ENCODE measurements around the gene PRTN3.
"Not testable (repeated sequence)": the region's sequence is repeated elsewhere in the genome, so short reads cannot be mapped to it uniquely, and the experiment has no call there.

PRTN3 gene

GRCh38 chr19:849195-849594 lies 8.4 kb downstream of the PRTN3 start:
- DNase-seq = not testable (repeated sequence)

DNA sequence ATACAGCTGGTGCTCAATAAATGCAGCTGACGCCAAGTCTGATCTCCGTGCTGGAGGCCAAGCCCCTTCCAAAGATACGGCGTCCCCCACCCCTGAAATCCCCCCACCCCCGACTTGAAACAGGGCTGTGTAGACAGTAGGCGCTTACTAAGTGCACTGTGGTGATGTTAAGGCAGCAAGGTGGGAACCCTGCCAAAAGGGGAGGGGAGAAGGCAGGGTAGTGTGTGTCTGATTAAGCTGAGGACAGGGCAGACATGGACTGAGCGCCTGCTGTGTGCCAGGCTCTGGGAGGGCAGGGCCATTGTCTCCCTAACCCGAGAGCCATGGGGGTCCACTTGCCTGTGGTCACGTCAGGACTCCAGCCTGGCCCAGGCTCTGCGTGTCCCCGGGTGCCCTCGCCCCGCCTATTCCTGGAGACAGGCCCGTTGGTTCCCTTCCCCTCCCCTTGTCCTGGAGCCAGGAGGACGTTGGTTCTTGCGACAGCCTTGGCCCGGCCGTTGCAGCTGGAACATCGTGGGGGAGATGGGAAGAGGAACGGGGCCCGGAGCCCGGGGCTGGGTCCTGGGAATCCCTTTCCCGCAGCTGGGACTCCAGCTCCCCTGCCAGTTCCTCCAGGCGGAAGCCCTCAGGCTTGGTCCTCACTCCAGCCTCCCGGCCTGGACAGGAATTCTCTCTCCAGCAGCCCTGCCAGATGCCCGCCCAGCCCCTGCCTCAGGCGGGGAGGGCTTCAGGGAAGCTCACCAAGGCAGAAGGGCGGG lies 9.6 kb downstream of the PRTN3 start:
- no peak for DNase-seq

DNA sequence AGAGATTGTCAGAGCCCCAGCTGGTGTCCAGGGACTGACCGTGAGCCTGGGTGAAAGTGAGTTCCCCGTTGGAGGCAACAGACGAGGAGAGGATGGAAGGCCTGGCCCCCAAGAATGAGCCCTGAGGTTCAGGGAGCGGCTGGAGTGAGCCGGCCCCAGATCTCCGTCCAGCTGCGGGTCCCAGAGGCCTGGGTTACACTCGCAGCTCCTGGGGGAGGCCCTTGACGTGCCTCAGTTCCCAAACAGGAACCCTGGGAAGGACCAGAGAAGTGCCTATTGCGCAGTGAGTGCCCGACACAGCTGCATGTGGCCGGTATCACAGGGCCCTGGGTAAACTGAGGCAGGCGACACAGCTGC lies 10.2 kb downstream of the PRTN3 start:
- DNase-seq = no peak

- DNase-seq = no peak
Measured at GRCh38 chr19:852136-853013, 11.6 kb downstream of the PRTN3 start, which contains the start of gene ELANE. TSS of gene ELANE (plus strand) at chr19:852303. CDS start at chr19:852329, 26 bp downstream.

DNA sequence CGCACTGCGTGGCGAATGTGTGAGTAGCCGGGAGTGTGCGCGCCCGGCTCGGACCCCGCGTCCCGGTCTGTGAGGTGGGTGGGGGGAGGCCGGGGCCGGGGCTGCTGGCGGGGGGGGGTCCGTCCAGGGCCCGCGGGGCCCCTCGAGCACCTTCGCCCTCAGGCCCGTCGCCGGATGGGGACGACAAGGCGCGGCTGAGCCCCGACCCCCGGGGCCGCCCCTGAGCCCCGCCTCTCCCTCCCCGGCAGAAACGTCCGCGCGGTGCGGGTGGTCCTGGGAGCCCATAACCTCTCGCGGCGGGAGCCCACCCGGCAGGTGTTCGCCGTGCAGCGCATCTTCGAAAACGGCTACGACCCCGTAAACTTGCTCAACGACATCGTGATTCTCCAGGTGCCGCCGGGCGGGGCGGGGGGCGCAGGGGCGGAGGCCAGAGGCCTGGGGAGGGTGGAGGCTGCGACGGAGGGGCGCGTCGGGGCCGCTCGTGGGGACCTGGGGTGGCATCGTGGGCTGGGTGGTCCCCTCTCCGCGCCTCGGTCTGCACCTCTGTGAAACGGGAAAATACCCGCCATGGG lies 12.3 kb downstream of the PRTN3 start:
- no peak for DNase-seq

- DNase-seq = not testable (repeated sequence)
Measured at GRCh38 chr19:853614-854220, 12.9 kb downstream of the PRTN3 start.

GRCh38 chr19:854549-854948 lies 13.8 kb downstream of the PRTN3 start:
- no peak for DNase-seq

- DNase-seq = no peak
Measured at GRCh38 chr19:855142-855541, 14.3 kb downstream of the PRTN3 start.

GRCh38 chr19:855566-856120 lies 14.8 kb downstream of the PRTN3 start:
- DNase-seq = no peak

DNA sequence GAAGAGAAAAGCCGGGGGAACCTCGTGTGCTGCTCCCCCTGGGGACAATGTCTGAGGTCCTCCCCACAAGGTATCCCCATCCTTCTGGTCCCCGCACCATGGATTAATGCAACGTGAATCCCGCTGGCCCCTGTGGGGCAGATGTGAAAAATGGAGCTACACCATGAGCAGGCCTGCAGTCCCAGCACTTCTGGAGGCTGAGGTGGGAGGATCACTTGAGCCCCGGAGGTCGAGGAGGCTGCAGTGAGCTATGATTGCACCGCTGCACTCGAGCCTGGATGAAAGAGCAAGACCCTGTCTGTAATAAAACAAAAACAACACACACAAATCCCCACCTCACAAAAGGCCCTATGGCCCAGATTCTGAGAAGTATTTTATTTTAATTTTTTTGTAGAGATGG lies 17.5 kb downstream of the PRTN3 start:
- no peak for DNase-seq

GRCh38 chr19:858868-859843 lies 18.4 kb downstream of the PRTN3 start, which contains the start of gene CFD:
TSS of gene CFD (plus strand) at chr19:859664. CDS start at chr19:859690, 26 bp downstream.
- DNase-seq = no peak

GRCh38 chr19:861141-861755 lies 20.4 kb downstream of the PRTN3 start:
- no peak for DNase-seq

- peak; percentile 80 for DNase-seq
Measured at GRCh38 chr19:861756-862580, 21.2 kb downstream of the PRTN3 start.

DNA sequence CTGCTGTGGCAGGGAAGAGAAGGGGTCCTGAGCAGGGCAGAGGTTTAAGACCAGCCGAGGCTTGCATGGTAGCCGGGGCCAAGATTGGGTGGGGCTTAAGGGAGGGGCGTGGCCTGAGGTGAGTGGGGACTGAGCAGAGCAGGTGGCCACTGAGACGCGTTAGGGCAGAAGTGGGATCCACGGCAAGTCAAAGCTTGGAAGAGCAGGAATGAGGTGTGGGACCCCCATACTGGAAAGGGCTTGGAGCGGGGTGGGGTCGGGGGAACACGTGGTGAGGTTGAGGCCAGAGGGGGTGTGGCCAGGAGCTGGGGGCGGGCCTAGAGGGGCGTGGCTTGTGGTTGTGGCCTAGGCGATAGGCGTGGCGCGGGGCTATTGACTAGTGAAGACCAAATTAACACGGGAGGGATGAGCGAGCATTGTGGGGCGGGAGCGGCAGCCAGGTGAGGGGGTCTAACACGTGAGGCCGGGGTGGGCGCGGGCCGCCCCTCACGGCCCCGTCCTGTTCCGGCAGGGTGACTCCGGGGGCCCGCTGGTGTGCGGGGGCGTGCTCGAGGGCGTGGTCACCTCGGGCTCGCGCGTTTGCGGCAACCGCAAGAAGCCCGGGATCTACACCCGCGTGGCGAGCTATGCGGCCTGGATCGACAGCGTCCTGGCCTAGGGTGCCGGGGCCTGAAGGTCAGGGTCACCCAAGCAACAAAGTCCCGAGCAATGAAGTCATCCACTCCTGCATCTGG lies 21.9 kb downstream of the PRTN3 start:
- DNase-seq = no peak

DNA sequence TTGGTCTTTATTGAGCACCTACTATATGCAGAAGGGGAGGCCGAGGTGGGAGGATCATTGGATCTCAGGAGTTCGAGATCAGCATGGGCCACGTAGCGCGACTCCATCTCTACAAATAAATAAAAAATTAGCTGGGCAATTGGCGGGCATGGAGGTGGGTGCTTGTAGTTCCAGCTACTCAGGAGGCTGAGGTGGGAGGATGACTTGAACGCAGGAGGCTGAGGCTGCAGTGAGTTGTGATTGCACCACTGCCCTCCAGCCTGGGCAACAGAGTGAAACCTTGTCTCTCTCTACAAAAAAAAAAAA lies 22.5 kb downstream of the PRTN3 start:
- DNase-seq = no peak

DNA sequence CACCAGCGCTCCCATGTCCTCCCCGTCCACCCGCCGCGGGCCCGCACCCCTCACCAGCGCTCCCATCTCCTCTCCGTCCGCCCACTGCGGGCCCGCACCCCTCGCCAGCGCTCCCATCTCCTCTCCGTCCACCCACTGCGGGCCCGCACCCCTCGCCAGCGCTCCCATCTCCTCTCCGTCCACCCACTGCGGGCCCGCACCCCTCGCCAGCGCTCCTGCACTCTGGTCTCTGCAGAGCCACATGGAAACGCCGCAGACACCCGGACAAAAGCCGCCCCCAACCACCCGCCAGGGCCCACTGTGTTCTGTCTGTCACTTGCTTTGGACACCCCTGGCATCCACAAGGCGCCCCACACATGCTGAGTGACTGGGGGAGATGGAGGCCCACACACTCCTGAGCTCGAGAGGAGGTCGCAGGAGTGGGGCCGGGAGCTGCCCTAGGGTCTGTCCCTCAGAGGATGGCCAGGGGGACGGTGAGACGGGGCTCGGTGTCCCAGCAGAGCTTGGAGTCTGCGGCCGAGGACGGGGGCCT lies 26.0 kb downstream of the PRTN3 start:
- DNase-seq = no peak

DNA sequence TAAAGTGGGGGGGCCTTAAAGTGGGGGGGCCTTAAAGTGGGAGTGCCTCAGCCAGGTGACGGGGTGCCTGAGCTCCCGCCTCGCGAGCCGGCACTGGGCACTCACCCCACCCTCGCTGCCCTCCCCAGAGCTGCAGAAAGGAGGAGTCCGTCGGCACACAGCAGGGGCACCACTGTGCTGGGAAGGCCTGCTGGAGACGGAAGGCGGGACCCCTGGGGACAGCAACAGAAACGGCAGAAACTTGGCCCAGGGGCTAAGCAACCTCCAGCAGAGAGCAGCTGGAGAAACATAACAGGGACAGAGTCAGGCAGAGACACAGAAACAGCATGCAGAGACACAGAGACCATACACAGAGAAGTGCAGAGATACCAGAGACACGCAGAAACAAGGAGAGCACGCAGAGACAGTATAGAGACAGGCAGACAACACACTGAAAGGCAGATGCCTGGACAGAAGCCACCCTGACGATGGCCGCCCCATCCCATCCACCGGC lies 26.5 kb downstream of the PRTN3 start:
- no peak for DNase-seq

GRCh38 chr19:867855-868457 lies 27.2 kb downstream of the PRTN3 start:
- DNase-seq = no peak

All from GDM1 (cell line).